NOMO-1 treated with DMSO at 0.1 percent for 48 hours (cell line): ENCODE measurements around the gene HMGB1.

Experiments
- DNase-seq: peaks from one replicate; lab custom pipeline; 2025; ENCODE audit not compliant: unreplicated experiment; lab: John Stamatoyannopoulos, UW

The HMGB1 gene

GRCh38 chr13:30406779-30407416 lies 58.8 kb downstream of the HMGB1 start:
- DNase-seq = no peak
